ENCODE results near the gene BMX. TPM values are rescaled to one million over a fixed set of nuclear protein-coding genes. Genes with fewer than 3 reads are reported as not detected.

BMX gene
- total and polyA plus RNA-seq, 2 donors (not counting 1 experiment from before 2014, with no cell fraction given) = not detected

- no peaks in the 10 kb centered on the region for H3K36me3 ChIP-seq (replicated peaks in 1 of 2; ENCODE audit: control extremely low read depth in 1 of 2, control insufficient read depth in 1 of 2, extremely low read depth in 1 of 2, insufficient read depth in 2 of 2, low read length in 1 of 2)
- no peak overlapping the region for H3K27ac ChIP-seq (ENCODE audit: low read length in 2 of 2)
- no peaks in the 10 kb centered on the region for H3K9me3 ChIP-seq (ENCODE audit: control extremely low read depth in 1 of 3, control insufficient read depth in 2 of 3, insufficient read depth in 1 of 3, low read length in 2 of 3)
- no peaks in the 10 kb centered on the region for H3K9me3 Mint-ChIP-seq (ENCODE audit: insufficient read depth)
- WGBS (ENCODE audit: insufficient coverage) = no CpG with 5 or more reads among the region's 1 CpG
- H3K4me2 ChIP-seq (replicated peaks; ENCODE audit: low read depth, low read length, poor library complexity, severe bottlenecking) = no peak overlapping the region
- no peaks in the 10 kb centered on the region for H3K4me1 Mint-ChIP-seq
- CTCF ChIA-PET = no interaction called here
- ATAC-seq (ENCODE audit: low read depth) = no peak
- H2AFZ ChIP-seq (ENCODE audit: insufficient read depth, low read depth, low read length, poor library complexity, severe bottlenecking) = no peak overlapping the region
- H3K4me3 Mint-ChIP-seq = no peak overlapping the region
- no peak for TF ChIP-seq EZH2 (IDR thresholded peaks at IDR 0.05; ENCODE audit: borderline replicate concordance, insufficient read depth, low read depth, low read length, poor library complexity, severe bottlenecking)
- TF ChIP-seq, protein P1, sequence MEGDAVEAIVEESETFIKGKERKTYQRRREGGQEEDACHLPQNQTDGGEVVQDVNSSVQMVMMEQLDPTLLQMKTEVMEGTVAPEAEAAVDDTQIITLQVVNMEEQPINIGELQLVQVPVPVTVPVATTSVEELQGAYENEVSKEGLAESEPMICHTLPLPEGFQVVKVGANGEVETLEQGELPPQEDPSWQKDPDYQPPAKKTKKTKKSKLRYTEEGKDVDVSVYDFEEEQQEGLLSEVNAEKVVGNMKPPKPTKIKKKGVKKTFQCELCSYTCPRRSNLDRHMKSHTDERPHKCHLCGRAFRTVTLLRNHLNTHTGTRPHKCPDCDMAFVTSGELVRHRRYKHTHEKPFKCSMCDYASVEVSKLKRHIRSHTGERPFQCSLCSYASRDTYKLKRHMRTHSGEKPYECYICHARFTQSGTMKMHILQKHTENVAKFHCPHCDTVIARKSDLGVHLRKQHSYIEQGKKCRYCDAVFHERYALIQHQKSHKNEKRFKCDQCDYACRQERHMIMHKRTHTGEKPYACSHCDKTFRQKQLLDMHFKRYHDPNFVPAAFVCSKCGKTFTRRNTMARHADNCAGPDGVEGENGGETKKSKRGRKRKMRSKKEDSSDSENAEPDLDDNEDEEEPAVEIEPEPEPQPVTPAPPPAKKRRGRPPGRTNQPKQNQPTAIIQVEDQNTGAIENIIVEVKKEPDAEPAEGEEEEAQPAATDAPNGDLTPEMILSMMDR (IDR thresholded peaks at IDR 0.05) = no peak
- H3K4me3 ChIP-seq (ENCODE audit: control extremely low read depth in 1 of 5, extremely low read depth in 1 of 5, insufficient read depth in 1 of 5, low read depth in 2 of 5, low read length in 4 of 5) = no peak overlapping the region
- intact Hi-C loops (cut with micrococcal nuclease) = no loop called here
- peaks cover 10% of the 10 kb centered on the region for H3K27me3 Mint-ChIP-seq
- no peaks in the 10 kb centered on the region for H3K79me2 ChIP-seq (ENCODE audit: control insufficient read depth, insufficient read depth, low read length)
- no peak overlapping the region for H3K9ac ChIP-seq (ENCODE audit: low read length)
- H4K20me1 ChIP-seq (ENCODE audit: control insufficient read depth, insufficient read depth, low read length, poor library complexity, severe bottlenecking) = no peaks in the 10 kb centered on the region
- H3K27me3 ChIP-seq (replicated peaks in 1 of 4; ENCODE audit: control extremely low read depth in 1 of 4, control insufficient read depth in 3 of 4, insufficient read depth in 4 of 4, low read length in 3 of 4) = peaks cover 0 to 6% (median 0%) of the 10 kb centered on the region in 4 experiments
- no peak overlapping the region for H3K27ac Mint-ChIP-seq
- POLR2A ChIA-PET = no interaction called here
- no peak for DNase-seq
- no peaks in the 10 kb centered on the region for H3K4me1 ChIP-seq (ENCODE audit: control insufficient read depth in 2 of 2, insufficient read depth in 2 of 2, low read length in 2 of 2)
These were observed 65.6 kb downstream of the BMX start for GRCh38 chrX:15566244-15566643.

- Histone ChIP-seq H3K4me2 (replicated peaks; ENCODE audit: low read depth, low read length, poor library complexity, severe bottlenecking) (no peak overlapping the region), H3K4me1 (ENCODE audit: control insufficient read depth in 2 of 2, insufficient read depth in 2 of 2, low read length in 2 of 2) (no peaks in the 10 kb centered on the region), H3K4me3 (ENCODE audit: control extremely low read depth in 1 of 5, extremely low read depth in 1 of 5, insufficient read depth in 1 of 5, low read depth in 2 of 5, low read length in 4 of 5) (no peak overlapping the region), H4K20me1 (ENCODE audit: control insufficient read depth, insufficient read depth, low read length, poor library complexity, severe bottlenecking) (no peaks in the 10 kb centered on the region), H3K27me3 (replicated peaks in 1 of 4; ENCODE audit: control extremely low read depth in 1 of 4, control insufficient read depth in 3 of 4, insufficient read depth in 4 of 4, low read length in 3 of 4) (peaks cover 0 to 6% (median 0%) of the 10 kb centered on the region in 4 experiments), H3K9ac (ENCODE audit: low read length) (no peak overlapping the region), H3K36me3 (replicated peaks in 1 of 2; ENCODE audit: control extremely low read depth in 1 of 2, control insufficient read depth in 1 of 2, extremely low read depth in 1 of 2, insufficient read depth in 2 of 2, low read length in 1 of 2) (no peaks in the 10 kb centered on the region), H3K79me2 (ENCODE audit: control insufficient read depth, insufficient read depth, low read length) (no peaks in the 10 kb centered on the region), H3K27ac (ENCODE audit: low read length in 2 of 2) (no peak overlapping the region), H3K9me3 (ENCODE audit: control extremely low read depth in 1 of 3, control insufficient read depth in 2 of 3, insufficient read depth in 1 of 3, low read length in 2 of 3) (no peaks in the 10 kb centered on the region), H2AFZ (ENCODE audit: insufficient read depth, low read depth, low read length, poor library complexity, severe bottlenecking) (no peak overlapping the region)
- Mint-ChIP-seq H3K9me3 (ENCODE audit: insufficient read depth) (no peaks in the 10 kb centered on the region), H3K27ac (no peak overlapping the region), H3K27me3 (peaks cover 10% of the 10 kb centered on the region), H3K4me3 (no peak overlapping the region), H3K4me1 (no peaks in the 10 kb centered on the region)
- TF ChIP-seq, protein P1 (IDR thresholded peaks at IDR 0.05) = no peak
- no peak for TF ChIP-seq EZH2 (IDR thresholded peaks at IDR 0.05; ENCODE audit: borderline replicate concordance, insufficient read depth, low read depth, low read length, poor library complexity, severe bottlenecking)
- ATAC-seq (ENCODE audit: low read depth) (no peak), DNase-seq (no peak)
- ChIA-PET POLR2A (no interaction called here), CTCF (no interaction called here)
- WGBS (ENCODE audit: insufficient coverage) = no CpG with 5 or more reads among the region's 1 CpG
- intact Hi-C loops (cut with micrococcal nuclease) = no loop called here
These were observed 66.7 kb downstream of the BMX start for GRCh38 chrX:15567267-15567666.

Data from B cell (primary cell).